Activated CD4-positive, alpha-beta T cell treated with anti-CD3 and anti-CD28 coated beads, Interleukin-2, amount 10 ng/mL, durations not matched to agents 24 days and 14 days (primary cell): ENCODE data around the gene ARHGAP27. TPM values are rescaled to one million over a fixed set of nuclear protein-coding genes. Genes with fewer than 3 reads are reported as not detected.
"Not testable (repeated sequence)": the region's sequence is repeated elsewhere in the genome, so short reads cannot be mapped to it uniquely, and the experiment has no call there.

Experiments used
- DNase-seq: peaks from one replicate; pipeline ENCODE4 v3.0.0; 2022
- H3K27ac Mint-ChIP-seq: one replicate; pipeline ENCODE4 v1.8.0; 2022; ENCODE audit warnings: mild to moderate bottlenecking, mixed read lengths
- H3K27me3 Mint-ChIP-seq: one replicate; pipeline ENCODE4 v1.8.0; 2022; ENCODE audit warnings: mixed read lengths
- H3K36me3 Mint-ChIP-seq: one replicate; pipeline ENCODE4 v1.8.0; 2022; ENCODE audit warnings: low read depth, mild to moderate bottlenecking, mixed read lengths
- H3K4me1 Mint-ChIP-seq: one replicate; pipeline ENCODE4 v1.8.0; 2021; ENCODE audit warnings: mixed read lengths
- H3K4me3 Mint-ChIP-seq: one replicate; pipeline ENCODE4 v1.8.0; 2022; ENCODE audit warnings: mild to moderate bottlenecking, moderate library complexity, mixed read lengths
- H3K9me3 Mint-ChIP-seq: one replicate; pipeline ENCODE4 v1.8.0; 2021; ENCODE audit warnings: mixed read lengths
- intact Hi-C: fragments of 100-400 bp; cut with micrococcal nuclease; formaldehyde crosslinking; loops from one replicate; pipeline ENCODE4 v1.15.1; 2023
- total RNA-seq: library from RNA; stranded (reverse); gene quantifications from 2 replicates; pipeline ENCODE4 v1.2.3, GENCODE V29; 2022

ARHGAP27 gene
- total RNA-seq, 1 donor from 2014 or later = 48.3 TPM

DNA sequence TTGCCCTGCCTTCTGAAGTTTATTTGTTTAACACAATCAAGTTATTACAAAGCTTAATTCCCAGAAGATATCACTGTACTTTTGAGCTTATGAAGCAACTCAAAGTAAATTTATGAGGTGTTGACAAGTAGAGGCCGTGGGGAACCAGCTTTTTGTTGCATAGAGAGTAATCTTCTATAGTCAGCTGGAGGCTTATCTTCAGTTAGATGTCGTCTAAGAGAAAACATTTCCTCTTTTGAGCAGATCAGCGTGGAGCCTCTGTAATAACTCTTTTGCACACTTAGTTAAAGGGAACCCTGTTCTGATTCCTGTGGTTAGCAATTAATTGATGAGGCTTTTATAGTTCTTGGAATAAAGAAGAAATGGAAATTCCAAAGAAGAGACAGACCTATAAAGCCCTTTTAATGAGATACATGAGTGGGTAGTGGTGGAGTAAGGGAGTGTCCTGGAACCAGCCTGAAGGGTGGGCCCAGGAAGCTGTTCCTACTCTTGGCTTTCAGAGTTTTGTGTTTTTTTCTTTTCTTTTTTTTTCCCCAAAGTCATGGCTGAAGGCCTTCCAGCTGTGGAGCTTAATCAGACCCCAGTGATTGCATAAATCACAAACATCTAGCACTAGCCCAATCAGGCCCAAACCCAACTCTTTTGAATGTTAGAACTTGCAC is 87.0 kb downstream of the ARHGAP27 start:
- Mint-ChIP-seq H3K27me3 (peaks cover 13% of the 10 kb centered on the region), H3K9me3 (no peaks in the 10 kb centered on the region), H3K27ac (no peak overlapping the region), H3K36me3 (no peaks in the 10 kb centered on the region), H3K4me3 (no peak overlapping the region), H3K4me1 (no peaks in the 10 kb centered on the region)
- intact Hi-C loops = no loop called here
- no peak for DNase-seq

DNA sequence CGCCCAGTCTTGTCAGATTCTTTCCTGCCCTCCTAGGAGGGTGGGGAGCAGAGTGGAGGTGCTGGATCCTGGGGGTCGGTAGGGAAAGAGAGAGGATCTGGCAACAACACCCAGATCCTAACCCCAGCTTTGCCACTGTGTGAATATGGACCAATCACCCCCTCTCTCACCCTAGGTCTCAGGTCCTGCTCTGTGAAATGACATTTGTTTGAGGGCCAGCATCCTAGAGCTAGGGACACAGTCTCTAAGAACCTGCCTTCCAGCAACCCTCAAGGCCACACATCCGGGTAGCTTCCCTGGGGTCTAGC is 87.5 kb downstream of the ARHGAP27 start:
- H3K27ac Mint-ChIP-seq = no peak overlapping the region
- H3K9me3 Mint-ChIP-seq = no peaks in the 10 kb centered on the region
- no peaks in the 10 kb centered on the region for H3K36me3 Mint-ChIP-seq
- no peak for DNase-seq
- H3K4me3 Mint-ChIP-seq = no peak overlapping the region
- H3K4me1 Mint-ChIP-seq = no peaks in the 10 kb centered on the region
- peaks cover 11% of the 10 kb centered on the region for H3K27me3 Mint-ChIP-seq
- intact Hi-C loops = no loop called here

DNA sequence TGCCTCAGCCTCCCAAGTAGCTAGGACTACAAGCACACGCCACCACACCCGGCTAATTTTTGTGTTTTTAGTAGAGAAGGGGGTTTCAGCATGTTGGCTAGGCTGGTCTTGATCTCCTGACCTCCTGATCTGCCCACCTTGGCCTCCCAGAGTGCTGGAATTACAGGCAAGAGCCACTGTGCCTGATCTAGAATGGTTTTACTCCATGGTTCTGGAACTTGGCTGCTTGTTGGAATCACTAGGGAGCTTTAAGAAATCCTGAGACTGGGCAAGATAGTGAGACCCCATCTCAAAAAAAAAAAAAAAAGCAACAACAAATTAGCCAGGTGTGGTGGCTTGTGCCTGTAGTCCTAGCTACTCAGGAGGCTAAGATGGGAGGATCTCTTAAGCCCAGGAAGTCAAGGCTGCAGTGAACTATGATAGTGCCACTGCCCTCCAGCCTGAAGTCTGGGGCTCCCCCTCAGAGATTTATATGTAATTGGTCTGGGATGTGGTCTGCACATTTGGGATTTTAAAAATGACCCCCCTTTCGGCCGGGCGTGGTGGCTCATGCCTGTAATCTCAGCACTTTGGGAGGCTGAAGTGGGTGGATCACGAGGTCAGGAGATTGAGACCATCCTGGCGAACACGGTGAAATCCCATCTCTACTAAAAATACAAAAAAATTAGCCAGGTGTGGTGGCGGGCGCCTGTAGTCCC is 88.6 kb downstream of the ARHGAP27 start:
- H3K36me3 Mint-ChIP-seq, H3K9me3 Mint-ChIP-seq, intact Hi-C loops, DNase-seq, H3K27me3 Mint-ChIP-seq, H3K27ac Mint-ChIP-seq, H3K4me1 Mint-ChIP-seq, H3K4me3 Mint-ChIP-seq: not testable (repeated sequence)

Other genes with a start within 250 kb of the ARHGAP27 start
- gene FMNL1, start 211.0 kb downstream of the ARHGAP27 start, total RNA-seq = 325 and 329 TPM in 2 replicates
- gene SPATA32, start 170.8 kb downstream of the ARHGAP27 start, total RNA-seq = 0.28 and 0.40 TPM in 2 replicates
- gene MAP3K14, start 115.8 kb downstream of the ARHGAP27 start, total RNA-seq = 57.4 and 61.0 TPM in 2 replicates
- 34.3 and 37.0 TPM in 2 replicates for gene PLEKHM1, start 57.9 kb upstream of the ARHGAP27 start, total RNA-seq